HUES64 (cell line): ENCODE results near the gene STRIP1.

ENCODE experiments used
- H3K27ac ChIP-seq: 2 replicates; pipeline ENCODE4 v1.7.0; 2013; ENCODE audit warnings: low read depth, low read length, inconsistent platforms
- H3K27me3 ChIP-seq: 2 replicates; pipeline ENCODE4 v1.6.1; 2013; ENCODE audit warnings: mild to moderate bottlenecking, low read length; ENCODE audit not compliant: insufficient read depth
- H3K36me3 ChIP-seq: 2 replicates; pipeline ENCODE4 v1.6.1; 2013; ENCODE audit warnings: mild to moderate bottlenecking, low read length; ENCODE audit not compliant: insufficient read depth
- H3K4me1 ChIP-seq: 2 replicates; pipeline ENCODE4 v1.6.1; 2013; ENCODE audit warnings: mild to moderate bottlenecking, low read length, moderate library complexity; ENCODE audit not compliant: insufficient read depth
- H3K4me3 ChIP-seq: 2 replicates; pipeline ENCODE4 v1.5.1; 2013; ENCODE audit warnings: mild to moderate bottlenecking, low read length, moderate library complexity
- H3K9ac ChIP-seq: 2 replicates; pipeline ENCODE4 v1.6.1; 2013; ENCODE audit warnings: mild to moderate bottlenecking, low read depth, low read length
- H3K9me3 ChIP-seq: 2 replicates; pipeline ENCODE4 v1.6.1; 2013; ENCODE audit warnings: low read depth, low read length; ENCODE audit not compliant: insufficient read depth
- WGBS: fragments of 150-250, 120-280 bp; methylation state at CpG from one replicate; pipeline ENCODE4 v1.1.7; 2013; ENCODE audit warnings: missing lambda C conversion rate; 5-methylcytosine and 5-hydroxymethylcytosine counted together

Gene STRIP1

GRCh38 chr1:110087812-110088738 lies 53.7 kb downstream of the STRIP1 start:
- 64% methylated on average over 15 of the region's 15 CpGs for WGBS
- no peaks in the 10 kb centered on the region for H3K9me3 ChIP-seq
- H3K4me1 ChIP-seq: peaks cover 18% of the 10 kb centered on the region; the same call in 1 of the 2 replicates
- H3K27me3 ChIP-seq: peaks cover 61% of the 10 kb centered on the region
- no peak overlapping the region for H3K9ac ChIP-seq
- H3K36me3 ChIP-seq: no peaks in the 10 kb centered on the region
- no peak overlapping the region for H3K27ac ChIP-seq
- H3K4me3 ChIP-seq: no peak overlapping the region

- Histone ChIP-seq H3K27me3 (peaks cover 53% of the 10 kb centered on the region), H3K36me3 (no peaks in the 10 kb centered on the region), H3K27ac (no peak overlapping the region), H3K4me3 (no peak overlapping the region), H3K9me3 (no peaks in the 10 kb centered on the region), H3K9ac (no peak overlapping the region), H3K4me1 (peaks cover 12% of the 10 kb centered on the region; the same call in 1 of the 2 replicates)
- 84% methylated on average over 10 of the region's 10 CpGs for WGBS
These were observed 54.4 kb downstream of the STRIP1 start for GRCh38 chr1:110088739-110089316.

GRCh38 chr1:110089561-110090275 lies 55.3 kb downstream of the STRIP1 start:
- Histone ChIP-seq H3K9me3 (no peaks in the 10 kb centered on the region), H3K36me3 (no peaks in the 10 kb centered on the region), H3K27me3 (peaks cover 44% of the 10 kb centered on the region), H3K4me3 (no peak overlapping the region), H3K27ac (no peak overlapping the region), H3K9ac (no peak overlapping the region), H3K4me1 (peaks cover 11% of the 10 kb centered on the region; the same call in 1 of the 2 replicates)
- 56% methylated on average over 7 of the region's 7 CpGs for WGBS

- no peak overlapping the region for H3K9ac ChIP-seq
These were observed 57.0 kb downstream of the STRIP1 start for GRCh38 chr1:110091381-110091780.

GRCh38 chr1:110091791-110092190 lies 57.4 kb downstream of the STRIP1 start:
- Histone ChIP-seq H3K9me3 (no peaks in the 10 kb centered on the region), H3K27me3 (peaks cover 24% of the 10 kb centered on the region), H3K9ac (no peak overlapping the region), H3K4me3 (no peak overlapping the region), H3K27ac (no peak overlapping the region), H3K4me1 (peaks cover 11% of the 10 kb centered on the region; the same call in 1 of the 2 replicates), H3K36me3 (no peaks in the 10 kb centered on the region)
- WGBS: 85% methylated on average over 3 of the region's 3 CpGs

More at GRCh38 chr1:110091381-110091780, 57.0 kb downstream of the STRIP1 start:
- Histone ChIP-seq H3K9me3 (no peaks in the 10 kb centered on the region), H3K4me3 (no peak overlapping the region), H3K27me3 (peaks cover 28% of the 10 kb centered on the region), H3K27ac (no peak overlapping the region), H3K36me3 (no peaks in the 10 kb centered on the region), H3K4me1 (peaks cover 11% of the 10 kb centered on the region; the same call in 1 of the 2 replicates)
- WGBS: 92% methylated on average over 2 of the region's 2 CpGs

- Histone ChIP-seq H3K4me1 (peaks cover 11% of the 10 kb centered on the region; the same call in 1 of the 2 replicates), H3K36me3 (no peaks in the 10 kb centered on the region), H3K9ac (no peak overlapping the region), H3K27me3 (peaks cover 12% of the 10 kb centered on the region), H3K27ac (no peak overlapping the region), H3K4me3 (no peak overlapping the region), H3K9me3 (no peaks in the 10 kb centered on the region)
- WGBS: 93% methylated on average over 2 of the region's 2 CpGs
These were observed 58.6 kb downstream of the STRIP1 start for GRCh38 chr1:110092991-110093390.

- H3K4me1 ChIP-seq: peaks cover under 1% of the 10 kb centered on the region; the same call in 1 of the 2 replicates
- no peaks in the 10 kb centered on the region for H3K9me3 ChIP-seq
- H3K36me3 ChIP-seq: no peaks in the 10 kb centered on the region
- no peak overlapping the region for H3K4me3 ChIP-seq
- H3K9ac ChIP-seq: no peak overlapping the region
- WGBS: 78% methylated on average over 7 of the region's 7 CpGs
- H3K27ac ChIP-seq: no peak overlapping the region
- H3K27me3 ChIP-seq: peaks cover 8% of the 10 kb centered on the region; the same call in 1 of the 2 replicates
These were observed 60.7 kb downstream of the STRIP1 start for GRCh38 chr1:110094931-110095654.

- Histone ChIP-seq H3K27ac (no peak overlapping the region), H3K4me1 (no peaks in the 10 kb centered on the region), H3K27me3 (no peaks in the 10 kb centered on the region), H3K9ac (no peak overlapping the region), H3K36me3 (no peaks in the 10 kb centered on the region), H3K4me3 (no peak overlapping the region), H3K9me3 (no peaks in the 10 kb centered on the region)
- 84% methylated on average over 11 of the region's 11 CpGs for WGBS
These were observed 63.2 kb downstream of the STRIP1 start for GRCh38 chr1:110097507-110098221.

GRCh38 chr1:110098222-110099026 lies 64.0 kb downstream of the STRIP1 start:
- H3K27me3 ChIP-seq: no peaks in the 10 kb centered on the region
- H3K27ac ChIP-seq: no peak overlapping the region
- no peaks in the 10 kb centered on the region for H3K4me1 ChIP-seq
- no peaks in the 10 kb centered on the region for H3K9me3 ChIP-seq
- WGBS: 70% methylated on average over 9 of the region's 9 CpGs
- H3K9ac ChIP-seq: no peak overlapping the region
- no peak overlapping the region for H3K4me3 ChIP-seq
- no peaks in the 10 kb centered on the region for H3K36me3 ChIP-seq
